GM12878 (cell line): ENCODE data around the gene CLC. TPM values are rescaled to one million over a fixed set of nuclear protein-coding genes. Genes with fewer than 3 reads are reported as not detected.

Source experiments
- ATAC-seq: fragments of 200-7000 bp; cut with Tn5 transposase; 3 replicates; pipeline ENCODE4 v1.9.1; 2020; ENCODE audit warnings: mild to moderate bottlenecking, moderate library complexity
- BruUV-seq: library from RNA; stranded (reverse); fragments of 400-500 nt; replicated peaks from 2 replicates; lab custom pipeline; 2021; lab: Mats Ljungman, UMichigan
- CTCF ChIA-PET: fragments of 300-600 bp; sonication (Branson Sonifier 250); formaldehyde crosslinking; extraction: SDS; loops from one replicate; lab custom pipeline; 2021; ENCODE audit warnings: inconsistent platforms; lab: Yijun Ruan, JAX
- POLR2A ChIA-PET: fragments of 350-600 bp; formaldehyde crosslinking; extraction: SDS; loops from one replicate; lab custom pipeline; 2021; ENCODE audit warnings: inconsistent platforms; lab: Charles Lee
- RAD21 ChIA-PET: fragments of 300-600 bp; sonication (Branson Sonifier 250); formaldehyde crosslinking; loops from one replicate; lab custom pipeline; 2023; ENCODE audit warnings: antibody characterized with exemption; ENCODE audit not compliant: unreplicated experiment; lab: Charles Lee
- SMC1A ChIA-PET: fragments of 300-600 bp; sonication (Branson Sonifier 250); formaldehyde crosslinking; loops from one replicate; lab custom pipeline; 2023; ENCODE audit not compliant: unreplicated experiment, uncharacterized antibody; lab: Charles Lee
- DNase-seq: peaks from one replicate; pipeline ENCODE4 v3.0.0-alpha.2; 2011; ENCODE audit warnings: low read depth, low spot score
- FAIRE-seq: peaks from 3 replicates; lab custom pipeline; 2011; peaks lifted over from hg19 to GRCh38; lab: Jason Lieb, UNC
- H2AFZ ChIP-seq: 2 replicates; pipeline ENCODE4 v1.6.0; 2011; ENCODE audit warnings: low read depth, low read length, control low read depth; ENCODE audit not compliant: control insufficient read depth
- H3K27ac ChIP-seq: 2 replicates; pipeline ENCODE4 v1.5.1; 2011; ENCODE audit warnings: control low read depth; ENCODE audit not compliant: control insufficient read depth, insufficient read depth
- H3K27me3 ChIP-seq, 2 experiments: replicated peaks in 1 of 2; 2 replicates each; pipeline versions ENCODE4 v1.6.0 to v1.6.1; 2011; ENCODE audit warnings: low read length in 1 of 2; ENCODE audit not compliant: control insufficient read depth in 2 of 2, insufficient read depth in 2 of 2
- H3K36me3 ChIP-seq, 2 experiments: 2 replicates each; pipeline ENCODE4 v1.5.1; 2011; ENCODE audit warnings: low read length in 1 of 2; ENCODE audit not compliant: control insufficient read depth in 2 of 2, insufficient read depth in 2 of 2
- H3K4me1 ChIP-seq: 2 replicates; pipeline ENCODE4 v1.6.1; 2011; ENCODE audit warnings: mild to moderate bottlenecking, low read length, moderate library complexity, mixed read lengths; ENCODE audit not compliant: control insufficient read depth, insufficient read depth
- H3K4me2 ChIP-seq: 2 replicates; pipeline ENCODE4 v1.6.0; 2011; ENCODE audit warnings: control low read depth; ENCODE audit not compliant: control insufficient read depth, insufficient read depth
- H3K4me3 ChIP-seq: fragments of 200-600 bp; sonication (generic); 2 replicates; pipeline ENCODE4 v1.5.1; 2016
- H3K79me2 ChIP-seq: 2 replicates; pipeline ENCODE4 v1.6.0; 2011; ENCODE audit warnings: low read length; ENCODE audit not compliant: control insufficient read depth, insufficient read depth
- H3K9ac ChIP-seq: 2 replicates; pipeline ENCODE4 v1.8.0; 2011; ENCODE audit warnings: low read length, control low read depth, mixed read lengths; ENCODE audit not compliant: control insufficient read depth, insufficient read depth
- H3K9me3 ChIP-seq: replicated peaks from 3 replicates; pipeline ENCODE4 v1.5.1; 2011; ENCODE audit warnings: mild to moderate bottlenecking, low read length; ENCODE audit not compliant: control insufficient read depth, insufficient read depth
- H4K20me1 ChIP-seq: 2 replicates; pipeline ENCODE4 v1.6.0; 2011; ENCODE audit not compliant: control insufficient read depth, insufficient read depth
- ATF7 ChIP-seq: fragments of 450-650 bp; IDR thresholded peaks from 2 replicates; pipeline ENCODE4 v1.6.1; 2016; ENCODE audit warnings: low read depth, mild to moderate bottlenecking
- CEBPB ChIP-seq, 2 experiments: fragments of 150-350 bp in 1 of 2; IDR thresholded peaks; 2 replicates each; pipeline ENCODE4 v1.6.1; 2012 to 2014; ENCODE audit warnings: low read depth in 2 of 2, low read length in 2 of 2, borderline replicate concordance in 1 of 2, inconsistent platforms in 1 of 2
- CHD2 ChIP-seq: IDR thresholded peaks from 2 replicates; pipeline ENCODE4 v1.6.1; 2011; ENCODE audit warnings: low read depth, low read length, improper control_type of control experiment, borderline replicate concordance
- EP300 ChIP-seq, 2 experiments: fragments of 150-350 bp in 1 of 2; IDR thresholded peaks; 2 replicates each; pipeline ENCODE4 v1.6.1; 2011 to 2012; ENCODE audit warnings: low read depth in 2 of 2, low read length in 2 of 2, borderline replicate concordance in 1 of 2, improper control_type of control experiment in 1 of 2, inconsistent platforms in 1 of 2; ENCODE audit not compliant: control insufficient read depth in 1 of 2
- FOXM1 ChIP-seq: IDR thresholded peaks from 2 replicates; pipeline ENCODE4 v1.6.1; 2012; ENCODE audit warnings: low read depth, mild to moderate bottlenecking, inconsistent platforms, low read length, moderate library complexity
- KAT2A ChIP-seq: conservative IDR thresholded peaks from 2 replicates; pipeline ENCODE4 v1.6.1; 2011; ENCODE audit warnings: low read depth, low read length; ENCODE audit not compliant: control insufficient read depth
- KLF5 ChIP-seq: fragments of 450-650 bp; IDR thresholded peaks from 2 replicates; pipeline ENCODE4 v1.6.1; 2014; ENCODE audit warnings: mild to moderate bottlenecking; ENCODE audit not compliant: partially characterized antibody
- MXI1 ChIP-seq: fragments of 150-350 bp; IDR thresholded peaks from 2 replicates; pipeline ENCODE4 v1.6.1; 2011; ENCODE audit warnings: low read depth, mild to moderate bottlenecking, inconsistent platforms, low read length, improper control_type of control experiment
- NFYA ChIP-seq: IDR thresholded peaks from 2 replicates; pipeline ENCODE4 v1.6.1; 2011; ENCODE audit warnings: low read depth, mild to moderate bottlenecking, low read length, improper control_type of control experiment, borderline replicate concordance
- POLR2AphosphoS2 ChIP-seq: IDR thresholded peaks from 2 replicates; pipeline ENCODE4 v1.6.1; 2011; ENCODE audit warnings: low read depth, mild to moderate bottlenecking, low read length, improper control_type of control experiment, moderate library complexity
- SIX5 ChIP-seq: IDR thresholded peaks from 2 replicates; pipeline ENCODE4 v1.6.1; 2011; ENCODE audit warnings: mild to moderate bottlenecking, low read depth, low read length, moderate library complexity; ENCODE audit not compliant: severe bottlenecking
- SMAD5 ChIP-seq: IDR thresholded peaks from 2 replicates; pipeline ENCODE4 v1.6.1; 2016; ENCODE audit warnings: antibody characterized with exemption, low read depth
- SP1 ChIP-seq: IDR thresholded peaks from one replicate; pipeline ENCODE4 v1.6.1; 2011; ENCODE audit warnings: low read depth, low read length
- SUPT20H ChIP-seq: IDR thresholded peaks from 2 replicates; pipeline ENCODE4 v1.6.1; 2011; ENCODE audit warnings: low read depth, mild to moderate bottlenecking, low read length, moderate library complexity, borderline replicate concordance; ENCODE audit not compliant: control insufficient read depth
- YBX1 ChIP-seq: fragments of 450-650 bp; IDR thresholded peaks from 2 replicates; pipeline ENCODE4 v1.6.1; 2016; ENCODE audit warnings: antibody characterized with exemption
- ZZZ3 ChIP-seq: IDR thresholded peaks from 2 replicates; pipeline ENCODE4 v1.6.1; 2011; ENCODE audit warnings: low read depth; ENCODE audit not compliant: control insufficient read depth, insufficient read length
- WGBS: methylation state at CpG from one replicate; pipeline ENCODE4 v1.1.6; 2016; ENCODE audit warnings: low lambda C conversion rate; ENCODE audit not compliant: insufficient replicate concordance, insufficient coverage; ENCODE audit errors: missing lambda C conversion rate; 5-methylcytosine and 5-hydroxymethylcytosine counted together
- in situ Hi-C: fragments of 300-500 bp; cut with MboI; formaldehyde crosslinking; loops from 9 replicates; pipeline ENCODE4 v1.14.3; 2018; ENCODE audit warnings: mixed read lengths
- intact Hi-C: fragments of 100-400 bp; cut with micrococcal nuclease; formaldehyde crosslinking; loops from one replicate; pipeline ENCODE4 v1.14.2; 2022; ENCODE audit not compliant: unreplicated experiment
- polyA plus RNA-seq, 11 experiments: library from polyadenylated mRNA; depleted of rRNA in 4 of 11; unstranded in 6 of 11; stranded (reverse) in 5 of 11; fragments of >200 nt; fragmentation: Nextera tagmentation in 4 of 11; fragmentation: Illumina TruSeq in 1 of 11; extraction: Ambion mirVana in 4 of 11; extraction: Trizol in 1 of 11; gene quantifications; 1 replicate in 1 of 11; 2 replicates in 10 of 11; pipeline versions ENCODE4 v1.2.1 to v1.2.3, GENCODE V29; 2011 to 2016; ENCODE audit warnings: inconsistent platforms in 2 of 11, missing spikeins in 2 of 11, low read depth in 1 of 11
- total RNA-seq, 4 experiments: library from RNA; depleted of rRNA in 3 of 4; stranded (reverse); fragments of >200 nt in 3 of 4; fragmentation: Illumina TruSeq in 1 of 4; extraction: Trizol in 1 of 4; gene quantifications; 2 replicates each; pipeline versions ENCODE4 v1.2.1 to v1.2.3, GENCODE V29; 2013 to 2021
- TF ChIP-seq, protein P1 (sequence below): fragments of 450-650 bp; IDR thresholded peaks from 2 replicates; pipeline ENCODE4 v1.6.1; 2017; ENCODE audit warnings: mild to moderate bottlenecking, moderate library complexity
- TF ChIP-seq, protein P2 (sequence below): IDR thresholded peaks from 2 replicates; pipeline ENCODE4 v1.6.1; 2012; ENCODE audit warnings: low read depth, low read length, improper control_type of control experiment

CLC gene
- total and polyA plus RNA-seq, 10 of the 15 experiments (the other 5 are each of a cell fraction or from before 2014, with no cell fraction given) = 0.18 to 0.36 (median 0.29) TPM; not detected in 4

DNA sequence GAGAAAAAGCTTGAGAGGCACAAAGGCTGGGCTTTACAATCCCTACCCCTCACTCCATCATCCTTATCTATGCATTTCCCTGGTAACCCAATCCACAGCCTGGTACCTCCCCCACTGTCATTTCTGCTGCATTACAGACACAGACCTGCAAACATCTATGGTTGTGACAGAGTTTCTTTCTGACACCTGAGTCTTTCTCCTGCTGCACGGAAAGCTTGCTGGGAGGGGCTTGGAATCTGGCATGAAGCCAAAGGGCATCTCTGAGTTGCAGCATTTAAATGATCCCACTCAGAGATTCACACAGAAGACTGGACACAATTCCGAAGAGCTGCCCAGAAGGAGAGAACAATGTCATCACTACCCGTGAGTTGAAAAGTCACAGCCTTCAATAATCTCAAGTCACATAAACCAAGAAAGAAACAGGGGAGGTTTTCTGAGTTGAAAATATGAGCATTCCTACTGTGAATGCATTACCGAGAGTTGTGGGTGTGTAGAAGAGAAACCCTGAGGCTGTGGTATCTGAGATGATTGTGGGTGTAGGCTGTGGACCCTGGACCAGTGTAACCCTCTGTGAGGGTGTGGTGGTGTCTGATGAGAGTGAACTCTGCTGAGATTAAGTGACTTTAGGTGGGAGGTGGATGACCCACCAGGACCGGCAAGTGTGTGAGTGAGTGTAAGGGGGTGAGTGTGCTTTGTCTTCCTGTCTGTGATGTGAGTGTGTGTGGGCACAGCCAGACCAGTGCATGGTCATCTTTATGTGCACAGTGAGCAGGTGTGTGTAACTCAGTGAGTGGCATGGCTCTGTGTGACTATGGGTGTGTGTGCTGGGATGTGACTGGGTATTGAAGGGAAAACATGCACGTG is 33.4 kb downstream of the CLC start, which contains the start of gene LGALS14:
Gene LGALS14 (plus strand): TSS at position 301 of the 864 bp plus-strand sequence. CDS start 48 bp downstream, at position 349.
- peak within 1 kb of the TSS; percentile 92 for H3K4me2 ChIP-seq
- CTCF ChIA-PET = interaction anchor here (0.6 to 9.3 kb wide), 5 partner anchors 9 to 61 kb away, joined by 3 to 103 read pairs (median 3); no protein-coding TSS in a partner anchor
- intact Hi-C loops (loop anchor here (5.0 kb wide), 1 partner anchor 38 kb away; no protein-coding TSS in a partner anchor), in situ Hi-C loops (no loop called here)
- H3K79me2 ChIP-seq = peaks cover 2% of the 10 kb centered on the region
- H3K4me3 ChIP-seq = peak within 1 kb of the TSS; percentile 58
- no peaks in the 10 kb centered on the region; the same call in 2 of the 3 replicates for H3K9me3 ChIP-seq
- H3K27me3 ChIP-seq = no peaks in the 10 kb centered on the region
- peak within 1 kb of the TSS; percentile 88 for H3K27ac ChIP-seq
- BruUV-seq = no TSS peak
- no peaks in the 10 kb centered on the region for H4K20me1 ChIP-seq
- H3K4me1 ChIP-seq = peaks cover 91% of the 10 kb centered on the region
- H3K36me3 ChIP-seq = no peaks in the 10 kb centered on the region
- FAIRE-seq (no peak), DNase-seq (no peak), ATAC-seq (peak; percentile 68)
- H2AFZ ChIP-seq = peak within 1 kb of the TSS; percentile 64
- RAD21 ChIA-PET = interaction anchor here (1.5 to 2.5 kb wide), 2 partner anchors 24 to 28 kb away, joined by 9 to 11 read pairs; no protein-coding TSS in a partner anchor
- POLR2A ChIA-PET = no interaction called here
- SMC1A ChIA-PET = interaction anchor here (0.9 to 8.1 kb wide), 2 partner anchors 29 to 153 kb away, joined by 3 to 113 read pairs; no protein-coding TSS in a partner anchor
- 2% methylated on average over 6 of the region's 6 CpGs for WGBS
- peak within 1 kb of the TSS; percentile 31 for H3K9ac ChIP-seq
- peak; percentile 70 for TF ChIP-seq ATF7
- no peak for TF ChIP-seq SP1
- TF ChIP-seq SUPT20H = no peak
- TF ChIP-seq SIX5 = no peak
- TF ChIP-seq MXI1 = no peak
- no peak for TF ChIP-seq CEBPB (IDR thresholded peaks at IDR 0.05; ENCODE audit: borderline replicate concordance in 1 of 2, low read depth in 2 of 2, low read length in 2 of 2)
- TF ChIP-seq, protein P1, sequence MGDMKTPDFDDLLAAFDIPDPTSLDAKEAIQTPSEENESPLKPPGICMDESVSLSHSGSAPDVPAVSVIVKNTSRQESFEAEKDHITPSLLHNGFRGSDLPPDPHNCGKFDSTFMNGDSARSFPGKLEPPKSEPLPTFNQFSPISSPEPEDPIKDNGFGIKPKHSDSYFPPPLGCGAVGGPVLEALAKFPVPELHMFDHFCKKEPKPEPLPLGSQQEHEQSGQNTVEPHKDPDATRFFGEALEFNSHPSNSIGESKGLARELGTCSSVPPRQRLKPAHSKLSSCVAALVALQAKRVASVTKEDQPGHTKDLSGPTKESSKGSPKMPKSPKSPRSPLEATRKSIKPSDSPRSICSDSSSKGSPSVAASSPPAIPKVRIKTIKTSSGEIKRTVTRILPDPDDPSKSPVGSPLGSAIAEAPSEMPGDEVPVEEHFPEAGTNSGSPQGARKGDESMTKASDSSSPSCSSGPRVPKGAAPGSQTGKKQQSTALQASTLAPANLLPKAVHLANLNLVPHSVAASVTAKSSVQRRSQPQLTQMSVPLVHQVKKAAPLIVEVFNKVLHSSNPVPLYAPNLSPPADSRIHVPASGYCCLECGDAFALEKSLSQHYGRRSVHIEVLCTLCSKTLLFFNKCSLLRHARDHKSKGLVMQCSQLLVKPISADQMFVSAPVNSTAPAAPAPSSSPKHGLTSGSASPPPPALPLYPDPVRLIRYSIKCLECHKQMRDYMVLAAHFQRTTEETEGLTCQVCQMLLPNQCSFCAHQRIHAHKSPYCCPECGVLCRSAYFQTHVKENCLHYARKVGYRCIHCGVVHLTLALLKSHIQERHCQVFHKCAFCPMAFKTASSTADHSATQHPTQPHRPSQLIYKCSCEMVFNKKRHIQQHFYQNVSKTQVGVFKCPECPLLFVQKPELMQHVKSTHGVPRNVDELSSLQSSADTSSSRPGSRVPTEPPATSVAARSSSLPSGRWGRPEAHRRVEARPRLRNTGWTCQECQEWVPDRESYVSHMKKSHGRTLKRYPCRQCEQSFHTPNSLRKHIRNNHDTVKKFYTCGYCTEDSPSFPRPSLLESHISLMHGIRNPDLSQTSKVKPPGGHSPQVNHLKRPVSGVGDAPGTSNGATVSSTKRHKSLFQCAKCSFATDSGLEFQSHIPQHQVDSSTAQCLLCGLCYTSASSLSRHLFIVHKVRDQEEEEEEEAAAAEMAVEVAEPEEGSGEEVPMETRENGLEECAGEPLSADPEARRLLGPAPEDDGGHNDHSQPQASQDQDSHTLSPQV = no peak
- no peak for TF ChIP-seq SMAD5
- TF ChIP-seq FOXM1 = 0 out of 2 replicates have a peak, but pooled peaks have one; percentile 26
- TF ChIP-seq EP300 (IDR thresholded peaks at IDR 0.05; ENCODE audit: borderline replicate concordance in 1 of 2, control insufficient read depth in 1 of 2, low read depth in 2 of 2, low read length in 2 of 2) = 0 out of 4 replicates have a peak, but pooled peaks of 1 of the 2 experiments have one; percentile 33
- no peak for TF ChIP-seq YBX1
- no peak for TF ChIP-seq CHD2
- TF ChIP-seq, protein P2, sequence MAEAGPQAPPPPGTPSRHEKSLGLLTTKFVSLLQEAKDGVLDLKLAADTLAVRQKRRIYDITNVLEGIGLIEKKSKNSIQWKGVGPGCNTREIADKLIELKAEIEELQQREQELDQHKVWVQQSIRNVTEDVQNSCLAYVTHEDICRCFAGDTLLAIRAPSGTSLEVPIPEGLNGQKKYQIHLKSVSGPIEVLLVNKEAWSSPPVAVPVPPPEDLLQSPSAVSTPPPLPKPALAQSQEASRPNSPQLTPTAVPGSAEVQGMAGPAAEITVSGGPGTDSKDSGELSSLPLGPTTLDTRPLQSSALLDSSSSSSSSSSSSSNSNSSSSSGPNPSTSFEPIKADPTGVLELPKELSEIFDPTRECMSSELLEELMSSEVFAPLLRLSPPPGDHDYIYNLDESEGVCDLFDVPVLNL = no peak
- no peak for TF ChIP-seq POLR2AphosphoS2
- no peak for TF ChIP-seq KLF5
- TF ChIP-seq NFYA = no peak
- TF ChIP-seq KAT2A = no peak
- TF ChIP-seq ZZZ3 = no peak
